LHCN-M2 (cell line): ENCODE results near the gene ASB1. TPM values are rescaled to one million over a fixed set of nuclear protein-coding genes. Genes with fewer than 3 reads are reported as not detected.
"Not testable (repeated sequence)": the region's sequence is repeated elsewhere in the genome, so short reads cannot be mapped to it uniquely, and the experiment has no call there.

ENCODE experiments used
- DNase-seq: peaks from one replicate; pipeline ENCODE4 v3.0.0-alpha.2; 2012; ENCODE audit warnings: low read depth
- total RNA-seq: library from RNA; depleted of rRNA; stranded (reverse); fragments of >200 nt; gene quantifications from 2 replicates; pipeline ENCODE4 v1.2.3, GENCODE V29; 2014

Gene ASB1
- total RNA-seq, 1 experiment from 2014 or later: 30.4 TPM

- DNase-seq: not testable (repeated sequence)
Observed at GRCh38 chr2:238442257-238442656, 15.5 kb downstream of the ASB1 start.

GRCh38 chr2:238444242-238444641, 17.5 kb downstream of the ASB1 start:
- no peak for DNase-seq

- DNase-seq: no peak
Observed at GRCh38 chr2:238445409-238446190, 18.9 kb downstream of the ASB1 start.

- DNase-seq: no peak
Observed at GRCh38 chr2:238446371-238446770, 19.6 kb downstream of the ASB1 start.

GRCh38 chr2:238448031-238448955, 21.6 kb downstream of the ASB1 start:
- DNase-seq: no peak

- DNase-seq: no peak
Observed at GRCh38 chr2:238449241-238449640, 22.5 kb downstream of the ASB1 start.

GRCh38 chr2:238449909-238450417, 23.2 kb downstream of the ASB1 start:
- DNase-seq: no peak

GRCh38 chr2:238450440-238450861, 23.7 kb downstream of the ASB1 start:
- no peak for DNase-seq

- DNase-seq: no peak
Observed at GRCh38 chr2:238453842-238454241, 27.1 kb downstream of the ASB1 start.

GRCh38 chr2:238456449-238456848, 29.7 kb downstream of the ASB1 start:
- no peak for DNase-seq

GRCh38 chr2:238456970-238457926, 30.5 kb downstream of the ASB1 start:
- DNase-seq: no peak

GRCh38 chr2:238457927-238458324, 31.2 kb downstream of the ASB1 start:
- no peak for DNase-seq

GRCh38 chr2:238458651-238459050, 31.9 kb downstream of the ASB1 start:
- DNase-seq: peak; percentile 75

- DNase-seq: peak; percentile 81
Observed at GRCh38 chr2:238459081-238459629, 32.4 kb downstream of the ASB1 start.

GRCh38 chr2:238461051-238461450, 34.3 kb downstream of the ASB1 start:
- DNase-seq: no peak

GRCh38 chr2:238461491-238461890, 34.8 kb downstream of the ASB1 start:
- peak; percentile 54 for DNase-seq

GRCh38 chr2:238461916-238462315, 35.2 kb downstream of the ASB1 start:
- no peak for DNase-seq

GRCh38 chr2:238462782-238463396, 36.2 kb downstream of the ASB1 start:
- DNase-seq: peak; percentile 67

- no peak for DNase-seq
Observed at GRCh38 chr2:238464389-238464788, 37.7 kb downstream of the ASB1 start.

- DNase-seq: no peak
Observed at GRCh38 chr2:238465487-238466242, 38.9 kb downstream of the ASB1 start.
